GM19035 (cell line): ENCODE results near the gene PLCB2.
A peak's percentile ranks its signal among the peaks of the same experiment; 100 is the strongest.

Experiments used
- ATAC-seq: cut with Tn5 transposase; IDR thresholded peaks from one replicate; pipeline ENCODE4 v1.9.1; 2021; ENCODE audit not compliant: unreplicated experiment

The PLCB2 gene

GRCh38 chr15:40328176-40328575, 20.4 kb upstream of the PLCB2 start:
- ATAC-seq, result no peak

GRCh38 chr15:40327457-40327856, 19.7 kb upstream of the PLCB2 start:
- ATAC-seq, result no peak

- ATAC-seq, result no peak
These were observed 18.0 kb upstream of the PLCB2 start for GRCh38 chr15:40325700-40326099.

GRCh38 chr15:40325188-40325587, 17.5 kb upstream of the PLCB2 start:
- no peak for ATAC-seq

GRCh38 chr15:40323953-40324937, 16.5 kb upstream of the PLCB2 start:
- peak; percentile 20 for ATAC-seq

- ATAC-seq, result peak; percentile 82
These were observed 15.7 kb upstream of the PLCB2 start, which contains the start of gene INAFM2 for GRCh38 chr15:40323239-40323952. Gene INAFM2 (plus strand): TSS chr15:40323692. CDS start chr15:40324056, 364 bp downstream.

- ATAC-seq, result no peak
These were observed 14.9 kb upstream of the PLCB2 start for GRCh38 chr15:40322531-40323238.

- no peak for ATAC-seq
These were observed 13.2 kb upstream of the PLCB2 start for GRCh38 chr15:40320931-40321371.

GRCh38 chr15:40320409-40320808, 12.7 kb upstream of the PLCB2 start:
- ATAC-seq, result no peak

GRCh38 chr15:40317580-40317979, 9.8 kb upstream of the PLCB2 start:
- ATAC-seq, result no peak

- ATAC-seq, result no peak
These were observed 9.2 kb upstream of the PLCB2 start for GRCh38 chr15:40316931-40317330.

- no peak for ATAC-seq
These were observed 7.1 kb upstream of the PLCB2 start for GRCh38 chr15:40314723-40315276.

GRCh38 chr15:40313531-40314398, 6.0 kb upstream of the PLCB2 start:
- no peak for ATAC-seq

- no peak for ATAC-seq
These were observed 4.8 kb upstream of the PLCB2 start for GRCh38 chr15:40312370-40313158.

- ATAC-seq, result no peak
These were observed 3.3 kb upstream of the PLCB2 start for GRCh38 chr15:40310993-40311392.

GRCh38 chr15:40310001-40310959, 2.5 kb upstream of the PLCB2 start:
- ATAC-seq, result no peak

- no peak for ATAC-seq
These were observed 1.7 kb upstream of the PLCB2 start for GRCh38 chr15:40309344-40309862.

GRCh38 chr15:40306908-40307307, 827 bp downstream of the PLCB2 start:
- ATAC-seq, result no peak
